HG03159 (cell line): Measurements from ENCODE around the gene PNMA1.
"Not testable (repeated sequence)": the region's sequence is repeated elsewhere in the genome, so short reads cannot be mapped to it uniquely, and the experiment has no call there.

Experiments used
- ATAC-seq: cut with Tn5 transposase; IDR thresholded peaks from one replicate; pipeline ENCODE4 v1.9.1; 2021; ENCODE audit warnings: mild to moderate bottlenecking, moderate library complexity; ENCODE audit not compliant: unreplicated experiment

The PNMA1 gene

GRCh38 chr14:73718418-73719251 is 4.5 kb upstream of the PNMA1 start:
- ATAC-seq, result no peak

GRCh38 chr14:73717711-73718417 is 3.7 kb upstream of the PNMA1 start:
- ATAC-seq, result no peak

- no peak for ATAC-seq
Observed at GRCh38 chr14:73717266-73717665, 3.1 kb upstream of the PNMA1 start.

DNA sequence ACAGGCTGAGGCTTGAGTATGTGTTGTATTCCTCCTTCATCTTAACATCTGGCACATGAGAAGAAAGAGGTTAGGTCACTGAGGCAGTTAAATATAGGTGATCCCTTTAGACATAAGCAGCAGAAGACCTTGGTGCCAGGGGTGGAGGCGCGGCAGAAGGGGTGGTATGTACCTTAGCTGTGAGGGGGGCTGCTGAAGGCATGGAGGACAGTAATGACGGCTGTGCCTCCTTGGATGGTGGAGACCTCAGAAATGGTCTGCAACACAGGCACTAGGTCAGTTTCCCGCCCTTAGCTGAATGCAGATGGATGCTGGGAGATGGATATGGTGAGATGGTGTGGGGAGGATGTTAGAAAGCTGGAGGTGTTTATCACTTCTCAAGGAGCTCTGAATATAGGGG is 1.5 kb upstream of the PNMA1 start:
- ATAC-seq, result no peak

DNA sequence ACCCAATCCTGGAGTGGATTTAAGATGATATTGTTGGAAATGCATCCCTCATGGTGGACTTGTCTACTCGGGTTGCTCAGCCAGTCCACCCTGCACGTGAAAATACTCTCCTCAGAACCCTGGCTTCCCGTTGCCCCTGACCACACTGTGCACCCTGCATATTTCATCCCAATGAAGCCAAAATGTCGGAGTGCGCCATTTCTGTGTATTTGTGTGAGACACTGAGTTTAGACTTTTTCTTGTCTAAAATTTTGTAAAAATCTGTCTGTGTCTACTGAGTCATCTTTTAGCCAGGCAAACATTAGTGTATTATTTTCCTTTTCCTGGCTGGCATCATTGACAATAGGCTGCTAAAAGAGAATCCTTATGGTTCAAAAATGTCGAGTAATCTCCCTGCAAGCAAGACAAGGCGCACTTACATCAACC is 485 bp upstream of the PNMA1 start:
- ATAC-seq, result peak; percentile 6

DNA sequence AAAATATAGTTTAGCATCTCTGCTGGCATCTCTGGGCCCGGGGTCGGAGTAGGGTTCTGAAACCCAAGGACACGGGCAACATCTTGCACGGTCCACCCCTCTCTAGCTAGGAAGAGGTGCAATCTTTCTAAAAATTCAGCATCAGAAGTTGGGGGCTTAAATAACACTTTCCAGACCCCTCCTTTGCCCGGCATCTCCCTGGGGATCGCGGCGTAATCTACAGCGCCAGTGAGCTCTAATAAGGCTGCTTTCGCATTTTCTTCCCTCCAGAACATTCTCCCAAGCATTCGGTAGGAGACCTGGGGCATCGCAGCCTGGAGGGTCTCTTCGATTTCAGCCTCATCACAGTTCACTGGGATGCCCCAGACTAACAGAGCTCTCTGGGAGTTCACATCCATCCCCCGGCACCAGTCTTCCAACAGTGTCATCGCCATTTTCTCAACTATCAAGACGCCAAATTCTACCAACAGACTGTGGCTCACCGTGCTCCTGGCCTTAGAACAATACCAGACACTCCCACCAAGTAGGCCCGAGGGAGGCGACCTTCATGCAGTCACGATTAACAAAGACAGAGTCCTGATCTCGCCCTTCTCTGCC is 880 bp downstream of the PNMA1 start:
- no peak for ATAC-seq

DNA sequence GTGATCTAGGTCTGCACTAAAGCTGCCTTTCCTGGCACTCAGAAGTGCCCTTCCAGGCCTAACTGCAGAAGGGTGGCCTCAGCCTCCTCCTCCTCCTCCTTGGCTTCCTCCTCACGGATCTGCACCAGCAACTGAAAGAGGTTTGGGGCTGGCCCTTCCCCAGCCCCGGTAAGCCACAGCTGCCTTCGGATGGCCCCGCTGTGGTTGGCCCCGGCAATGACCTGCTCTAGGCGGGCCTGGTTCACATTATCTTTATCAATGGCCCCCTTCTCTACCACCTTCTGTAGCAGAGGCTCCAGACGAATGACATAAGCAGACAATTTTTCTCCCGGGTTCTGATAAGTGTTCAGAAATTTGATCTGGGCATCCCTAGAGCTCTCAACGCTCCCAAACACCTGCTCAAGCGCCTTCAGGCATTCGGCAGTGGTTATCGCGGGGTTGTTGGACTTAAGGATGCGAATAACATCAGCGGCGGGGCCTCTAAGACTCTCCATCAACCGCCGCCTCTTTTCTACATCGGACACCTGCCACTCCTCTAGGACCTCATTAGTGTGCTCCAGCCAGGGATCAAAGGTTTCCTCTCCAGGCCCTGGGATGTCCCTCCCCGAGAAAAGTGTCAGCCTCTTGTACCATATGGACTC is 1.5 kb downstream of the PNMA1 start:
- ATAC-seq, result no peak

DNA sequence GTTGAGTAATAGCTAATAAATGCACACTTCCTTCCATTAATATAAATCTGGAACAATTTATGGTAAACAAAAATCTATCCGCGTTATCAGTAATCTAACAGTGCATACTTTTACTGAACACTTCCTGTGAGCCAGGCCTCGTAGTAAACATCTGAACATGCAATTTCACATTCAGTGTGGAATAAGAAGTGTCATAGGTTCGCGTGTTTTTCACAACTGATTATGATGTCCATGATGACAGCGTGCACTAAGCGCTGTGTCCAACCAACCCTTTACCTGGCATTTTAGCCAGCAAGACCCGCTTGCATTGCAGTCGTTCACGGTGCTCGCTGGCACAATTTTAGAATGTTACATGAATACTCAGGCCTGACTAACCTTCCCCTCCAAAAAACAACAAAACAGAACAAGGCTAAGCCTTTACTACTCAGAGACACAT is 2.1 kb downstream of the PNMA1 start:
- no peak for ATAC-seq

DNA sequence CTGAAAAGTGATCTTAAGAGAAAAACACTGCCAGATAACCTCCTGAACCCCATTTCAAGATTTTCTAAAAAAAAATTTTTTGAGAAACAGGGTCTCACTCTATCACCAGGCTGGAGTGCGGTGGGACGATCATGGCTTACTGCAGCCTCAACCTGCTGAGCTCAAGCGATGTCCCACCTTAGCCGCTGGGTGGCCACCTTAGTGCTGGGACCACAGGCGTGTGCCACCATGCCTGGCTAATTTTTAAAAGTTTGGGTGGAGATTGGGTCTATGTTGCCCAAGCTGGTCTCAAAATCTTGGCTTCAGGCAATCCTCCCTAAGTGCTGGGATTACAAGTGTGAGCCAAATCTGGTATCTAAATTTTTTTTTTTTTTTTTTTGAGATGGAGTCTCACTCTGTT is 3.4 kb downstream of the PNMA1 start:
- no peak for ATAC-seq

GRCh38 chr14:73709904-73710469 is 4.2 kb downstream of the PNMA1 start:
- ATAC-seq, result no peak

DNA sequence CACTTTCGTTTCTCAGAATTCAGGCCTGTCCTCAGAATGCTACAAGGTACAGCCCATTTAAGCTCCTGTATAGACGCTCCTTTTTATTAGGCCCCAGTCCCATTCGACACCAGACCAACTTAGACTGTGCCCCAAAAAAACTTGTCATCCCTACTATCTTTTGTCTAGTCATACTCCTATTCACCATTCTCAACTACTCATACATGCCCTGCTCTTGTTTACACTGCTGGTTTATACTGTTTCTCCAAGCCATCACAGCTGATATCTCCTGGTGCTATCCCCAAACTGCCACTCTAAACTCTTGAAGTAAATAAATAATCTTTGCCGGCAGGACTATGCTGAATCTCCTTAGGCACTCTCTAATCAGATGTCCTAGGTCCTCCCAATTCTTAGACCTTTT is 6.1 kb downstream of the PNMA1 start:
- ATAC-seq, result not testable (repeated sequence)

DNA sequence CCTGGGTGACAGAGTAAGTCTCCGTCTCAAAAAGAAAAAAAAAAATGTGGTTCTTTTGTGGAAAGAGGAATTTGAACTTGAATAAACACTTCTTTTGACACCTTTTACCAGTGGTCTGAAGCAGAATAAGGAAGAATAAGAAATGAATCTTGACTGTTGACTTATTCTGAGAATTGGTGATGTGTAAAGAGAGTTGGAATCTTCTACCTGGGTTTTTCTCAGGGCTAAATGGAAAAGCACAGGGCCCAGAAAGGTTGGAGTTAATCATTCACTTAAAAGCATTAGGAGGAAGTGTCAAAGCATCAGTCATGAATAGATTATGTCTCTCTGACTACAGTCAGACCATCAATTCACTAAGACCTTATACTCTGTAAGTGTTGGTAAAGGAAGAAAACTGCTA is 13.9 kb downstream of the PNMA1 start:
- no peak for ATAC-seq

GRCh38 chr14:73696466-73697400 is 17.5 kb downstream of the PNMA1 start:
- peak; percentile 79 for ATAC-seq

- ATAC-seq, result peak; percentile 59
Observed at GRCh38 chr14:73695997-73696396, 18.2 kb downstream of the PNMA1 start.

DNA sequence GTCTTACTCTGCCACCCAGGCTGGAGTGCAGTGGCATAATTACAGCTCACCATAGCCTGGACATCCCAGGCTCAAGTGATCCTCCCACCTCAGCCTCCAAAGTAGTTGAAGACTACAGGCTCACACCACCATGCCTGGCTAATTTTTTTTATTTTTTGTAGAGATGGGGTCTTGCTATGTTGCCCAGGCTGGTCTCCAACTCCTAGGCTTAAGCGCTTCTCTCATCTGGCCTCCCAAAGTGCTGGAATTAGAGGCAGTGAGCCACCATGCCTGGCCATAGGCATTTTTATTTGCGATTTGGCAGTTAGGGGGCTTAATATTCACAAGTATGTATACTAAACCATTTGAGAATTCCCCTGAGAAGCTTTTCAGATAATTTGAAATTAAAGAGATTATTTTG is 19.1 kb downstream of the PNMA1 start:
- ATAC-seq, result no peak

GRCh38 chr14:73694083-73694482 is 20.1 kb downstream of the PNMA1 start:
- no peak for ATAC-seq

DNA sequence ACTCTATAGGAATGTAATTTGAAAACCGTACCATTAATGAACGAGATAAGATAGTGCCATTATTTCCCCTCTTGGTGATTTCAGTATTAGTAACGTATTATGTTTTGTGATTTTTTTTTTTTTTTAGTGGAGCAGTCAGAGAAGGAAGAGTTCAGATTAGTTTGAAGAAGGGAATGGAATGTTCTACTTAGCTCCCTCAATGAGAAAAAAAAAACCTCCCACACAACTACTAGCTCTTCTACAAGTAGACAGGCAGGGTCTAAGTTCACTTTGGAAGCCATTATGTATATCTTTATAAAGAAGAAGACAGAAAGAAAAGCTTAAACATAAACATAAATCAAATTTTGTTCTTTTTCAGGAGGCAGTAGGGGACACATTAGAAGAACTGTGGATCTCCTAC is 27.3 kb downstream of the PNMA1 start:
- no peak for ATAC-seq

DNA sequence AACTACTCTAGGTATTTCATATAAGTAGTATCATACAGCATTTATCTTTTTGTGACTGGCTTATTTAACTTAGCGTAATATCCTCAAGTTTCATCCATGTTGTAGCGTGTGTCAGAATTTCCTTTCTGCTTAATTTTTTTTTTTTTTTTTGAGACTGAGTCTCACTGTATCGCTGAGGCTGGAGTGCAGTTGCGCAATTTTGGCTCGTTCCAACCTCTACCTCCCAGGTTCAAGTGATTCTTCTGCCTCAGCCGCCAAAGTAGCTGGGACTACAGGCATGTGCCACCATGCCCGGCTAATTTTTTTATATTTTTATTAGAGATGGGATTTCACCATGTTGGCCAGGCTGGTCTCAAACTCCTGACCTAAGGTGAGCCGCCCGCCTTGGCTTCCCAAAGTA is 28.9 kb downstream of the PNMA1 start:
- ATAC-seq, result no peak

- ATAC-seq, result no peak
Observed at GRCh38 chr14:73684627-73685026, 29.6 kb downstream of the PNMA1 start.

- no peak for ATAC-seq
Observed at GRCh38 chr14:73680821-73681220, 33.4 kb downstream of the PNMA1 start.
